VCaP (cell line): ENCODE results near the gene ITGA2B.
"Not testable (repeated sequence)": the region's sequence is repeated elsewhere in the genome, so short reads cannot be mapped to it uniquely, and the experiment has no call there.

Source experiments
- H3K27ac ChIP-seq: fragments of 450-650 bp; 2 replicates; pipeline ENCODE4 v1.5.1; 2017
- TF ChIP-seq, protein P1 (sequence below): fragments of 450-650 bp; conservative IDR thresholded peaks from 2 replicates; pipeline ENCODE4 v1.5.1; 2017; ENCODE audit warnings: mild to moderate bottlenecking, moderate library complexity

Gene ITGA2B

GRCh38 chr17:44398692-44399691, 9.5 kb upstream of the ITGA2B start:
- H3K27ac ChIP-seq: no peak overlapping the region

DNA sequence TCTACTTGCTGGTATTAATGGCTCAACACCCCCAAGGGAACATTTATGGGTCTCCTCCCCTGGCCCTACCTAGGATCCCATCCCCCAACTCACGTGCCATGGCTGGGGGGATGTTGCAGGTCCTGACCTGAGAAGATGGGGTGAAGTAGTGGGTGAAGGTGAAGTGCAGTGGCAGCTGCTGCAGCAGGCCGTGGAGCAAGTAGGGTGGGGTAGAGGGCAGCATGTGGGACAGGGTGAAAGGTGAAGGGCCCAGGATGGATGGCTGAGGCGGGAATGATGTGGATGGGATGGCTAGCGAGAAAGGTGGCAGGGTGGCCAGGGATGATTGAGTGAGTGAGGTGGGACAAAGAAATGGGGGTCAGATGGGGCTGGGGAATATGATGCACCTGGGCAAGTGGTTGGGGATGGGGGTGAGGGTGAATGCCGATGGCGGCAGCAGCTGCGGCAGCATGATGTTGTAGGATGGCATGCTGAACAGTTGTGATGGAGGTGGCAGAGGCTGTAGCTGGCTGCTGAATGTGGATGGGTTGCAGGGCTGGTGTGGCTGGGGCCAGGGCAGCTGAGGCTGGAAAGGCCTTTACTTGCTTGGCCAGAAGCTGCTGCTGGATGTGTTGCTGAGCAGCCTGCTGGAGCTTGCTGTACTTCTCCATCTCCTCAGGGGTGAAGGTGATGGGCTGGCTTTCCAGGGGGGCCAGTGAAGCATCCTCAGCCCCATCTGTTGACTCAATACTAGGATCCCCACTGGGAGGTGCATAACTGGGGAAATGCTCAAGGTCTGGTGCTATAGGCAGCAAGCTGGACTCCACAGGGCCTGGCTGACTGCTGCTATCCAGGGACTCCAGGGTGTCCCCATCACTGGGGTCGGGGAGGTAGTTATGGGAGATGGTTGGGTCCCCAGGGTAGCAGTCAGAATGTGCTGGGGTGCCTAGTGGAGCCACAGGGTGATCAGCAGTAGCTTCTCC, 8.3 kb upstream of the ITGA2B start:
- TF ChIP-seq, protein P1, sequence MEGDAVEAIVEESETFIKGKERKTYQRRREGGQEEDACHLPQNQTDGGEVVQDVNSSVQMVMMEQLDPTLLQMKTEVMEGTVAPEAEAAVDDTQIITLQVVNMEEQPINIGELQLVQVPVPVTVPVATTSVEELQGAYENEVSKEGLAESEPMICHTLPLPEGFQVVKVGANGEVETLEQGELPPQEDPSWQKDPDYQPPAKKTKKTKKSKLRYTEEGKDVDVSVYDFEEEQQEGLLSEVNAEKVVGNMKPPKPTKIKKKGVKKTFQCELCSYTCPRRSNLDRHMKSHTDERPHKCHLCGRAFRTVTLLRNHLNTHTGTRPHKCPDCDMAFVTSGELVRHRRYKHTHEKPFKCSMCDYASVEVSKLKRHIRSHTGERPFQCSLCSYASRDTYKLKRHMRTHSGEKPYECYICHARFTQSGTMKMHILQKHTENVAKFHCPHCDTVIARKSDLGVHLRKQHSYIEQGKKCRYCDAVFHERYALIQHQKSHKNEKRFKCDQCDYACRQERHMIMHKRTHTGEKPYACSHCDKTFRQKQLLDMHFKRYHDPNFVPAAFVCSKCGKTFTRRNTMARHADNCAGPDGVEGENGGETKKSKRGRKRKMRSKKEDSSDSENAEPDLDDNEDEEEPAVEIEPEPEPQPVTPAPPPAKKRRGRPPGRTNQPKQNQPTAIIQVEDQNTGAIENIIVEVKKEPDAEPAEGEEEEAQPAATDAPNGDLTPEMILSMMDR: no peak
- H3K27ac ChIP-seq: no peak overlapping the region

More at GRCh38 chr17:44398692-44399691, 9.5 kb upstream of the ITGA2B start:
- TF ChIP-seq, protein P1: no peak

- TF ChIP-seq, protein P1: no peak
- H3K27ac ChIP-seq: no peak overlapping the region
These were observed 7.5 kb upstream of the ITGA2B start for GRCh38 chr17:44396946-44397345.

DNA sequence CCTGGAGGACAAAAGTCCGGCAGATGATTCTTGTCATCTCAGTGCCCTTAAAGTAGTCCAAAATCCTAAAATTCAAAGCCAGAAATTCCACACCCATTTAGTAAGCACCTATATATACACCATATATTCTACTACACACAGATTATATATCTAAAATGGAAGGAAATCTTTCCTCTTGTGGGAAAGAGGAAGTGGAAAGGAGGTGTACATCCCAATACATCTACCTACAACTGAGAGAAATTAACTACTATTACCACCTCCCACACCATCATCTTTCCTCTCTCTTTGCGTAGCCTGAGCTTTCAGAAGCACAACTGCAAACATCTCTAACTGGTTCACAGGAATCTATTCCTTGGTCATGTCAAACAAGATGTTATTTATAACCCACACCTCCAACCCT, 5.4 kb upstream of the ITGA2B start:
- H3K27ac ChIP-seq: no peak overlapping the region
- TF ChIP-seq, protein P1: no peak

- not testable (repeated sequence) for H3K27ac ChIP-seq
These were observed 4.7 kb upstream of the ITGA2B start for GRCh38 chr17:44394112-44394511.

GRCh38 chr17:44390250-44390870, 911 bp upstream of the ITGA2B start:
- no peak overlapping the region for H3K27ac ChIP-seq
- TF ChIP-seq, protein P1: no peak

GRCh38 chr17:44389723-44390202, 314 bp upstream of the ITGA2B start:
- no peak overlapping the region for H3K27ac ChIP-seq
- TF ChIP-seq, protein P1: no peak
